Measurements from ENCODE around the gene CREB3L2. TPM values are rescaled to one million over a fixed set of nuclear protein-coding genes. Genes with fewer than 3 reads are reported as not detected.

CREB3L2 gene
- total and polyA plus RNA-seq, 2 of the 13 experiments (the other 11 are each of a cell fraction or from before 2014, with no cell fraction given) = 22.1 to 41.1 TPM

DNA sequence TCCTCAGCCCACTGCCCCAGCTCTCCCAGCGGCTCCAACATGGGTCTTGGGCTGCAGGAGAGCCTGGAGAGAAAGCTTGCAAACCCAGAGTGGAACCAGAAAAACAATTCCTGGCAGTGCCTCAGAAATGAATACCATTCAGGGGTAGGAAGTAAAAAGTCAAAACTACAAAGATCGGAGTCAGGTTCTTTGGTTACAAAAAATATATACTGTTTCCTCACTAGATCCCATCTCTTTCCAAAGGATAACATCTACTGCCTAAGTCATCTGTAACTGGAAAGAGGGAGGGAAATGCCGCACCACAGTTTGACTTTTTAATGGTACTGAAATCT lies 14.9 kb downstream of the CREB3L2 start:
- peaks cover 4% of the 10 kb centered on the region; the same call in 1 of the 2 replicates for H3K9me3 ChIP-seq (ENCODE audit: low read length)
- peaks cover 100% of the 10 kb centered on the region for H3K4me1 ChIP-seq (ENCODE audit: insufficient read depth, low read length)
- H3K27me3 ChIP-seq (ENCODE audit: control insufficient read depth in 1 of 2, insufficient read depth in 2 of 2, low read length in 2 of 2) = no peaks in the 10 kb centered on the region
- H3K36me3 ChIP-seq (replicated peaks in 1 of 2; ENCODE audit: control insufficient read depth in 1 of 2, insufficient read depth in 2 of 2, low read length in 2 of 2) = peaks cover 6 to 20% of the 10 kb centered on the region in 2 experiments
- H3K79me2 ChIP-seq (ENCODE audit: insufficient read depth, low read length) = peaks cover 98% of the 10 kb centered on the region
- H2AFZ ChIP-seq (ENCODE audit: low read length) = no peak overlapping the region
- intact Hi-C loops (cut with micrococcal nuclease; ENCODE audit: unreplicated experiment) = no loop called here
- CTCF ChIA-PET (ENCODE audit: low intra/inter-chr PET ratio, low total read pairs) = no interaction called here
- DNase-seq (ENCODE audit: low spot score) = no peak
- no peak for TF ChIP-seq ZNF101 (CRISPR knock-in tag; IDR thresholded peaks at IDR 0.05; ENCODE audit: borderline replicate concordance, low read depth)
- TF ChIP-seq TOE1 (CRISPR knock-in tag; IDR thresholded peaks at IDR 0.05) = no peak
- TF ChIP-seq LCORL (IDR thresholded peaks at IDR 0.05) = no peak
- TF ChIP-seq LCORL (CRISPR knock-in tag; IDR thresholded peaks at IDR 0.05) = peak; percentile 46
- TF ChIP-seq ZNF317 (CRISPR knock-in tag; IDR thresholded peaks at IDR 0.05) = peak; percentile 40; the same call in 1 of the 2 replicates
- in situ Hi-C loops (cut with HindIII; ENCODE audit: extremely low pct_ligation_motif_present, low pct_unique_long_range_greater_than_20kb) = no loop called here
- H3K4me2 ChIP-seq (ENCODE audit: low read depth, low read length) = peak overlapping the region; percentile 65
- H3K9ac ChIP-seq (ENCODE audit: insufficient read depth, low read depth, low read length) = peak overlapping the region; percentile 40
- H3K4me3 ChIP-seq (replicated peaks in 1 of 3; ENCODE audit: insufficient read depth in 1 of 3, low read depth in 2 of 3, low read length in 3 of 3) = peak overlapping the region in 2 of 3 experiments; percentile 17 to 36; a peak in 3 of 6 replicates
- ATAC-seq = no peak
- WGBS (ENCODE audit: low lambda C conversion rate) = 63% methylated on average over 3 of the region's 3 CpGs
- BruUV-seq (replicated peaks) = no TSS peak
- POLR2A ChIA-PET = interaction anchor here (1.1 to 2.6 kb wide), 4 partner anchors 13 to 38 kb away, joined by 4 to 14 read pairs (median 8); partner anchors contain the start of gene CREB3L2
- no peak for FAIRE-seq
- H3K27ac ChIP-seq (ENCODE audit: extremely low read length, insufficient read depth, low read length) = peak overlapping the region; percentile 59
- H4K20me1 ChIP-seq (ENCODE audit: insufficient read depth, low read length) = peaks cover 6% of the 10 kb centered on the region

DNA sequence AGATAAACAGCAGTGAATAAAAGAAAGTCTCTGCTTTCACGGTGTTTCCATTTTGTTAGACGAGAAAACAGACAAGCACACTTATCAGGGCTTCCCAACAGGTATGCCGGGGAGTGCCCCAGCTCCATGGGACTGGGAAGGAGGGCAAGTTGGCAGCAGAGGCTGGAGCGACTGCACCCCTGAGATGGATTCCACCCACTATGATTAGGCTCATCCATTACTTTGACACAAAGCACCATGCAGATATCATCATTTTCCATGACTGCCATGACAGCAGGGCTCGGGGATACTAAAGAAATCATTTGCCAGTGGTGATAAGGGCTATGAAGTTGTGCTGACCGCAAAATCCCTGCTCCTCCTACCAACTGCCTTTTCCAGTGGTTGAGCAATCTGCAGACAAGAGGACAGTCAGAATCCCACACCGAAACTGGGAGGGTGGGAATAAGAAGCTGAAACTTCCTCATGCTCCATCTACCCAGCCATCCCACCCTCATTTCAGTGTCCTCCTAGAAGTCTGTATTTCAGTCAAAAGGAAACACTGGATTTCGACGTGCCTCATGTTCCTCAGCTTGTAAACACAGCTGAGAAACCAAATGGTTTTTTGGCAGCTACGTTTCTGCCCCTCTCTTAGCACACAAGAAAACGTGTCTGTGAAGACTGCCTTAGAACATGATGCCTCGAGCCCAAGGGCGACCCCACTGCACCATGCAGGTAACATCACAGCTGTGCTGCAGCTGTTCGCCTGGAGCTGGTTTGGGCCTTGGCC lies 15.5 kb downstream of the CREB3L2 start:
- Histone ChIP-seq H3K27ac (ENCODE audit: extremely low read length, insufficient read depth, low read length) (peak overlapping the region; percentile 59), H3K27me3 (ENCODE audit: control insufficient read depth in 1 of 2, insufficient read depth in 2 of 2, low read length in 2 of 2) (no peaks in the 10 kb centered on the region), H3K9me3 (ENCODE audit: low read length) (peaks cover 4% of the 10 kb centered on the region; the same call in 1 of the 2 replicates), H2AFZ (ENCODE audit: low read length) (no peak overlapping the region), H3K9ac (ENCODE audit: insufficient read depth, low read depth, low read length) (peak overlapping the region; percentile 40), H3K4me1 (ENCODE audit: insufficient read depth, low read length) (peaks cover 100% of the 10 kb centered on the region), H3K79me2 (ENCODE audit: insufficient read depth, low read length) (peaks cover 99% of the 10 kb centered on the region), H3K36me3 (replicated peaks in 1 of 2; ENCODE audit: control insufficient read depth in 1 of 2, insufficient read depth in 2 of 2, low read length in 2 of 2) (peaks cover 6 to 26% of the 10 kb centered on the region in 2 experiments), H3K4me2 (ENCODE audit: low read depth, low read length) (peak overlapping the region; percentile 65), H4K20me1 (ENCODE audit: insufficient read depth, low read length) (peaks cover 6% of the 10 kb centered on the region), H3K4me3 (replicated peaks in 1 of 3; ENCODE audit: insufficient read depth in 1 of 3, low read depth in 2 of 3, low read length in 3 of 3) (peak overlapping the region in 2 of 3 experiments; percentile 17 to 36; a peak in 3 of 6 replicates)
- ATAC-seq = peak; percentile 63
- 30% methylated on average over 13 of the region's 14 CpGs for WGBS (ENCODE audit: low lambda C conversion rate)
- ChIA-PET POLR2A (interaction anchor here (1.1 to 2.6 kb wide), 4 partner anchors 14 to 38 kb away, joined by 4 to 14 read pairs (median 8); partner anchors contain the start of gene CREB3L2), CTCF (ENCODE audit: low intra/inter-chr PET ratio, low total read pairs) (no interaction called here)
- no TSS peak for BruUV-seq (replicated peaks)
- in situ Hi-C loops (cut with HindIII; ENCODE audit: extremely low pct_ligation_motif_present, low pct_unique_long_range_greater_than_20kb) = no loop called here
- FAIRE-seq = peak; percentile 73
- peak; percentile 79 for DNase-seq (ENCODE audit: low spot score)
- intact Hi-C loops (cut with micrococcal nuclease; ENCODE audit: unreplicated experiment) = no loop called here
- TF ChIP-seq SNRNP70 (IDR thresholded peaks at IDR 0.05; ENCODE audit: low read depth, low read length) = no peak
- peak in 1 of 2 experiments; percentile 82; a peak in 2 of 4 replicates for TF ChIP-seq EP300 (IDR thresholded peaks at IDR 0.05; ENCODE audit: low read depth in 2 of 2, low read length in 2 of 2)
- TF ChIP-seq EP300 (CRISPR knock-in tag; IDR thresholded peaks at IDR 0.05; ENCODE audit: borderline replicate concordance) = 0 out of 2 replicates have a peak, but pooled peaks have one; percentile 34
- no peak for TF ChIP-seq EHMT2 (IDR thresholded peaks at IDR 0.05; ENCODE audit: borderline replicate concordance, low read depth, low read length)
- TF ChIP-seq, protein P1, sequence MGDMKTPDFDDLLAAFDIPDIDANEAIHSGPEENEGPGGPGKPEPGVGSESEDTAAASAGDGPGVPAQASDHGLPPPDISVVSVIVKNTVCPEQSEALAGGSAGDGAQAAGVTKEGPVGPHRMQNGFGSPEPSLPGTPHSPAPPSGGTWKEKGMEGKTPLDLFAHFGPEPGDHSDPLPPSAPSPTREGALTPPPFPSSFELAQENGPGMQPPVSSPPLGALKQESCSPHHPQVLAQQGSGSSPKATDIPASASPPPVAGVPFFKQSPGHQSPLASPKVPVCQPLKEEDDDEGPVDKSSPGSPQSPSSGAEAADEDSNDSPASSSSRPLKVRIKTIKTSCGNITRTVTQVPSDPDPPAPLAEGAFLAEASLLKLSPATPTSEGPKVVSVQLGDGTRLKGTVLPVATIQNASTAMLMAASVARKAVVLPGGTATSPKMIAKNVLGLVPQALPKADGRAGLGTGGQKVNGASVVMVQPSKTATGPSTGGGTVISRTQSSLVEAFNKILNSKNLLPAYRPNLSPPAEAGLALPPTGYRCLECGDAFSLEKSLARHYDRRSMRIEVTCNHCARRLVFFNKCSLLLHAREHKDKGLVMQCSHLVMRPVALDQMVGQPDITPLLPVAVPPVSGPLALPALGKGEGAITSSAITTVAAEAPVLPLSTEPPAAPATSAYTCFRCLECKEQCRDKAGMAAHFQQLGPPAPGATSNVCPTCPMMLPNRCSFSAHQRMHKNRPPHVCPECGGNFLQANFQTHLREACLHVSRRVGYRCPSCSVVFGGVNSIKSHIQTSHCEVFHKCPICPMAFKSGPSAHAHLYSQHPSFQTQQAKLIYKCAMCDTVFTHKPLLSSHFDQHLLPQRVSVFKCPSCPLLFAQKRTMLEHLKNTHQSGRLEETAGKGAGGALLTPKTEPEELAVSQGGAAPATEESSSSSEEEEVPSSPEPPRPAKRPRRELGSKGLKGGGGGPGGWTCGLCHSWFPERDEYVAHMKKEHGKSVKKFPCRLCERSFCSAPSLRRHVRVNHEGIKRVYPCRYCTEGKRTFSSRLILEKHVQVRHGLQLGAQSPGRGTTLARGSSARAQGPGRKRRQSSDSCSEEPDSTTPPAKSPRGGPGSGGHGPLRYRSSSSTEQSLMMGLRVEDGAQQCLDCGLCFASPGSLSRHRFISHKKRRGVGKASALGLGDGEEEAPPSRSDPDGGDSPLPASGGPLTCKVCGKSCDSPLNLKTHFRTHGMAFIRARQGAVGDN (CRISPR knock-in tag; IDR thresholded peaks at IDR 0.05) = peak; percentile 84
- TF ChIP-seq GTF2F1 (IDR thresholded peaks at IDR 0.05; ENCODE audit: low read length) = no peak
- TF ChIP-seq NR2F2 (IDR thresholded peaks at IDR 0.05; ENCODE audit: borderline replicate concordance, low read depth) = no peak
- TF ChIP-seq DMAP1 (CRISPR knock-in tag; IDR thresholded peaks at IDR 0.05) = 0 out of 2 replicates have a peak, but pooled peaks have one; percentile 35
